ENCODE data around the gene FAM228A. TPM values are rescaled to one million over a fixed set of nuclear protein-coding genes. Genes with fewer than 3 reads are reported as not detected.

FAM228A gene
- total and polyA plus RNA-seq, 2 donors (not counting 1 experiment from before 2014, with no cell fraction given): 0.07 TPM; not detected in 1

DNA sequence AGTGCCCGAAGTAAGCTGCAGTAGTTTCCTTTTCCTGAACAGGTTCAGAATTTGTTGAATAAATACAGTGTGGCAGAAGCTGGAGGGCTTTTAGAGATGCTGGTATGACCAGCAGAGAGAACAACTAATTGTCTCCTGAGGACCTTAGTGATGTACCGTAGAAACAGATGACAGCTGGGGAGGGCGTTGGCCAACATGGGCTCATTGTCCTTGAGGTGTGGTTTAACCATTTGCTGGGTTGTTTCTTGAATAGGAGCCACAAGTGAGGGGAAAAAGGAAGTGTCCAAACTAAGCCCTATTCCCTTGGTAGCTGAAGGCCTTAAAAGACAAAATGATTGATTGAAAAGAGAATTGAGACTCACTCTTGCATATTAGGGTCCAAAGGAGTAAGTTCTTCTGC, 11.7 kb upstream of the FAM228A start:
- Mint-ChIP-seq H3K27ac (no peak overlapping the region), H3K9me3 (ENCODE audit: insufficient read depth) (no peaks in the 10 kb centered on the region), H3K27me3 (no peaks in the 10 kb centered on the region), H3K4me3 (no peak overlapping the region), H3K4me1 (peaks cover 9% of the 10 kb centered on the region)
- Histone ChIP-seq H3K27me3 (replicated peaks in 1 of 4; ENCODE audit: control extremely low read depth in 1 of 4, control insufficient read depth in 3 of 4, insufficient read depth in 4 of 4, low read length in 3 of 4) (no peaks in the 10 kb centered on the region), H4K20me1 (ENCODE audit: control insufficient read depth, insufficient read depth, low read length, poor library complexity, severe bottlenecking) (no peaks in the 10 kb centered on the region), H3K9me3 (ENCODE audit: control extremely low read depth in 1 of 3, control insufficient read depth in 2 of 3, insufficient read depth in 1 of 3, low read length in 2 of 3) (peaks cover 0 to 5% (median 4%) of the 10 kb centered on the region in 3 donors), H3K9ac (ENCODE audit: low read length) (no peak overlapping the region), H3K4me1 (ENCODE audit: control insufficient read depth in 2 of 2, insufficient read depth in 2 of 2, low read length in 2 of 2) (peaks cover 8 to 11% of the 10 kb centered on the region in 2 donors), H3K4me3 (ENCODE audit: control extremely low read depth in 1 of 5, extremely low read depth in 1 of 5, insufficient read depth in 1 of 5, low read depth in 2 of 5, low read length in 4 of 5) (no peak overlapping the region), H2AFZ (ENCODE audit: insufficient read depth, low read depth, low read length, poor library complexity, severe bottlenecking) (no peak overlapping the region), H3K4me2 (replicated peaks; ENCODE audit: low read depth, low read length, poor library complexity, severe bottlenecking) (no peak overlapping the region), H3K27ac (ENCODE audit: low read length in 2 of 2) (no peak overlapping the region), H3K79me2 (ENCODE audit: control insufficient read depth, insufficient read depth, low read length) (no peaks in the 10 kb centered on the region), H3K36me3 (replicated peaks in 1 of 2; ENCODE audit: control extremely low read depth in 1 of 2, control insufficient read depth in 1 of 2, extremely low read depth in 1 of 2, insufficient read depth in 2 of 2, low read length in 1 of 2) (no peaks in the 10 kb centered on the region)
- DNase-seq: no peak
- 95% methylated on average over 3 of the region's 3 CpGs for WGBS (ENCODE audit: insufficient coverage)
- intact Hi-C loops (cut with micrococcal nuclease): no loop called here
- POLR2A ChIA-PET: no interaction called here
- CTCF ChIA-PET: interaction anchor here (0.6 to 2.7 kb wide), 8 partner anchors 16 to 649 kb away, joined by 3 to 9 read pairs (median 4); partner anchors contain the start of gene TP53I3
- ATAC-seq (ENCODE audit: low read depth): no peak
- TF ChIP-seq, protein P1, sequence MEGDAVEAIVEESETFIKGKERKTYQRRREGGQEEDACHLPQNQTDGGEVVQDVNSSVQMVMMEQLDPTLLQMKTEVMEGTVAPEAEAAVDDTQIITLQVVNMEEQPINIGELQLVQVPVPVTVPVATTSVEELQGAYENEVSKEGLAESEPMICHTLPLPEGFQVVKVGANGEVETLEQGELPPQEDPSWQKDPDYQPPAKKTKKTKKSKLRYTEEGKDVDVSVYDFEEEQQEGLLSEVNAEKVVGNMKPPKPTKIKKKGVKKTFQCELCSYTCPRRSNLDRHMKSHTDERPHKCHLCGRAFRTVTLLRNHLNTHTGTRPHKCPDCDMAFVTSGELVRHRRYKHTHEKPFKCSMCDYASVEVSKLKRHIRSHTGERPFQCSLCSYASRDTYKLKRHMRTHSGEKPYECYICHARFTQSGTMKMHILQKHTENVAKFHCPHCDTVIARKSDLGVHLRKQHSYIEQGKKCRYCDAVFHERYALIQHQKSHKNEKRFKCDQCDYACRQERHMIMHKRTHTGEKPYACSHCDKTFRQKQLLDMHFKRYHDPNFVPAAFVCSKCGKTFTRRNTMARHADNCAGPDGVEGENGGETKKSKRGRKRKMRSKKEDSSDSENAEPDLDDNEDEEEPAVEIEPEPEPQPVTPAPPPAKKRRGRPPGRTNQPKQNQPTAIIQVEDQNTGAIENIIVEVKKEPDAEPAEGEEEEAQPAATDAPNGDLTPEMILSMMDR (IDR thresholded peaks at IDR 0.05): no peak
- no peak for TF ChIP-seq EZH2 (IDR thresholded peaks at IDR 0.05; ENCODE audit: borderline replicate concordance, insufficient read depth, low read depth, low read length, poor library complexity, severe bottlenecking)

DNA sequence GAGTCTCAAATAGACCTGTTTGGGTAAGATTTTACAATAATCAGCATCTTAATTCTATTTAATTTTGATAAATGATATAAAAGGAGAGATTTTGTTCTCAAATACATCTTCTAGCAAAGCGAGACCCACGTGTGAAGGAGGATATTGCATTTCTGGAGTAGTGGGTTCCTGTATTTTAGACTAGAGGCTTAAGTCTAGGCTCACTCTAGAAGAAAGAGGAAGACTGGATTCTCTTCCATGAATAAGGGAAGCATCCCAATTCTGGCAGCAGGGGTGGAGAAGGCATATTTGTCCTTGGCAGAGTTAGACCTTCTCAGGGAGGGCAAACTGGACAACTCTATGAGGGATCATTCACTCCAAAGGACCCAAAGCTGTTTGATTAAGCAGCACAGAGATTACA, 11.3 kb upstream of the FAM228A start:
- intact Hi-C loops (cut with micrococcal nuclease): no loop called here
- no peak overlapping the region for H3K27ac ChIP-seq (ENCODE audit: low read length in 2 of 2)
- H4K20me1 ChIP-seq (ENCODE audit: control insufficient read depth, insufficient read depth, low read length, poor library complexity, severe bottlenecking): no peaks in the 10 kb centered on the region
- CTCF ChIA-PET: interaction anchor here (0.7 to 3.2 kb wide), 7 partner anchors 14 to 341 kb away, joined by 3 to 22 read pairs (median 4); partner anchors contain the start of gene TP53I3
- DNase-seq (no peak), ATAC-seq (ENCODE audit: low read depth) (no peak)
- peaks cover 0 to 5% (median 4%) of the 10 kb centered on the region in 3 donors for H3K9me3 ChIP-seq (ENCODE audit: control extremely low read depth in 1 of 3, control insufficient read depth in 2 of 3, insufficient read depth in 1 of 3, low read length in 2 of 3)
- H3K27me3 ChIP-seq (replicated peaks in 1 of 4; ENCODE audit: control extremely low read depth in 1 of 4, control insufficient read depth in 3 of 4, insufficient read depth in 4 of 4, low read length in 3 of 4): no peaks in the 10 kb centered on the region
- Mint-ChIP-seq H3K4me3 (no peak overlapping the region), H3K27ac (no peak overlapping the region), H3K4me1 (peaks cover 9% of the 10 kb centered on the region), H3K9me3 (ENCODE audit: insufficient read depth) (no peaks in the 10 kb centered on the region), H3K27me3 (no peaks in the 10 kb centered on the region)
- no peak overlapping the region for H3K9ac ChIP-seq (ENCODE audit: low read length)
- H3K4me3 ChIP-seq (ENCODE audit: control extremely low read depth in 1 of 5, extremely low read depth in 1 of 5, insufficient read depth in 1 of 5, low read depth in 2 of 5, low read length in 4 of 5): no peak overlapping the region
- WGBS (ENCODE audit: insufficient coverage): no CpG with 5 or more reads among the region's 2 CpGs
- no peaks in the 10 kb centered on the region for H3K36me3 ChIP-seq (replicated peaks in 1 of 2; ENCODE audit: control extremely low read depth in 1 of 2, control insufficient read depth in 1 of 2, extremely low read depth in 1 of 2, insufficient read depth in 2 of 2, low read length in 1 of 2)
- POLR2A ChIA-PET: no interaction called here
- peaks cover 8 to 11% of the 10 kb centered on the region in 2 donors for H3K4me1 ChIP-seq (ENCODE audit: control insufficient read depth in 2 of 2, insufficient read depth in 2 of 2, low read length in 2 of 2)
- H3K79me2 ChIP-seq (ENCODE audit: control insufficient read depth, insufficient read depth, low read length): no peaks in the 10 kb centered on the region
- no peak overlapping the region for H2AFZ ChIP-seq (ENCODE audit: insufficient read depth, low read depth, low read length, poor library complexity, severe bottlenecking)
- TF ChIP-seq, protein P1 (IDR thresholded peaks at IDR 0.05): no peak
- TF ChIP-seq EZH2 (IDR thresholded peaks at IDR 0.05; ENCODE audit: borderline replicate concordance, insufficient read depth, low read depth, low read length, poor library complexity, severe bottlenecking): no peak
- H3K4me2 ChIP-seq (replicated peaks; ENCODE audit: low read depth, low read length, poor library complexity, severe bottlenecking): no peak overlapping the region

Measured in B cell (primary cell).